IMR-90 (cell line): ENCODE measurements around the gene YPEL5. TPM values are rescaled to one million over a fixed set of nuclear protein-coding genes. Genes with fewer than 3 reads are reported as not detected.

Experiments
- ATAC-seq: fragments of 200-7000 bp; cut with Tn5 transposase; 2 replicates; pipeline ENCODE4 v1.9.1; 2020; ENCODE audit warnings: low read depth, mild to moderate bottlenecking, moderate library complexity
- BruUV-seq: library from RNA; stranded (reverse); fragments of 400-500 nt; replicated peaks from 2 replicates; lab custom pipeline; 2021; lab: Mats Ljungman, UMichigan
- CTCF ChIA-PET: fragments of 300-600 bp; formaldehyde crosslinking; extraction: SDS; loops from one replicate; lab custom pipeline; 2021; ENCODE audit warnings: antibody characterized with exemption; lab: Yijun Ruan, JAX
- POLR2A ChIA-PET: fragments of 300-600 bp; sonication (Branson Sonifier 250); formaldehyde crosslinking; loops from one replicate; lab custom pipeline; 2022; ENCODE audit warnings: antibody characterized with exemption; ENCODE audit not compliant: unreplicated experiment; lab: Charles Lee
- DNase-seq: peaks from one replicate; pipeline ENCODE4 v3.0.0; 2013
- H2AFZ ChIP-seq: replicated peaks from 2 replicates; pipeline ENCODE3; 2013; ENCODE audit warnings: low read length, mild to moderate bottlenecking; ENCODE audit not compliant: poor library complexity
- H2AK5ac ChIP-seq: 2 replicates; pipeline ENCODE4 v1.6.1; 2013; ENCODE audit warnings: low read depth, low read length, inconsistent platforms
- H2AK9ac ChIP-seq: replicated peaks from 2 replicates; pipeline ENCODE3; 2013; ENCODE audit warnings: mild to moderate bottlenecking, low read depth, low read length, moderate library complexity; ENCODE audit not compliant: poor library complexity
- H2BK120ac ChIP-seq: 2 replicates; pipeline ENCODE4 v1.6.1; 2013; ENCODE audit warnings: low read depth, low read length, inconsistent platforms
- H2BK15ac ChIP-seq: 3 replicates; pipeline ENCODE4 v1.6.1; 2013; ENCODE audit warnings: low read depth, low read length, inconsistent platforms
- H2BK20ac ChIP-seq: 2 replicates; pipeline ENCODE4 v1.6.1; 2013; ENCODE audit warnings: low read depth, mild to moderate bottlenecking, inconsistent platforms, low read length, moderate library complexity
- H2BK5ac ChIP-seq: 2 replicates; pipeline ENCODE4 v1.6.1; 2013; ENCODE audit warnings: mild to moderate bottlenecking, low read depth, low read length, inconsistent platforms; ENCODE audit not compliant: poor library complexity, severe bottlenecking
- H3K14ac ChIP-seq: replicated peaks from 2 replicates; pipeline ENCODE4 v1.6.1; 2013; ENCODE audit warnings: low read depth, low read length, inconsistent platforms
- H3K18ac ChIP-seq: 2 replicates; pipeline ENCODE4 v1.6.1; 2013; ENCODE audit warnings: low read depth, low read length, control low read depth
- H3K23ac ChIP-seq: 2 replicates; pipeline ENCODE4 v1.6.1; 2013; ENCODE audit warnings: low read depth, low read length, inconsistent platforms
- H3K27ac ChIP-seq: 2 replicates; pipeline ENCODE4 v1.5.1; 2013; ENCODE audit warnings: mild to moderate bottlenecking, control low read depth, low read length; ENCODE audit not compliant: insufficient read depth
- H3K27me3 ChIP-seq: 2 replicates; pipeline ENCODE4 v1.6.1; 2013; ENCODE audit warnings: low read length; ENCODE audit not compliant: control insufficient read depth, insufficient read depth
- H3K36me3 ChIP-seq: 2 replicates; pipeline ENCODE4 v1.6.1; 2013; ENCODE audit warnings: low read length, mixed read lengths; ENCODE audit not compliant: control insufficient read depth, insufficient read depth
- H3K4ac ChIP-seq: 2 replicates; pipeline ENCODE4 v1.6.1; 2013; ENCODE audit warnings: low read depth, low read length, inconsistent platforms
- H3K4me1 ChIP-seq: 2 replicates; pipeline ENCODE4 v1.6.1; 2013; ENCODE audit warnings: low read length, mixed read lengths; ENCODE audit not compliant: control insufficient read depth, insufficient read depth
- H3K4me2 ChIP-seq: 2 replicates; pipeline ENCODE4 v1.6.1; 2013; ENCODE audit warnings: low read depth, mild to moderate bottlenecking, control low read depth, low read length, moderate library complexity
- H3K4me3 ChIP-seq: 2 replicates; pipeline ENCODE4 v1.5.1; 2013; ENCODE audit warnings: low read depth, mild to moderate bottlenecking, control low read depth, low read length, moderate library complexity; ENCODE audit not compliant: insufficient read depth
- H3K56ac ChIP-seq: 2 replicates; pipeline ENCODE4 v1.6.1; 2013; ENCODE audit warnings: low read length, inconsistent platforms; ENCODE audit not compliant: insufficient read depth; ENCODE audit errors: extremely low read depth
- H3K79me1 ChIP-seq, 2 experiments: 2 replicates each; pipeline ENCODE4 v1.6.1; 2013; ENCODE audit warnings: low read length in 2 of 2, inconsistent platforms in 1 of 2, low read depth in 1 of 2
- H3K9ac ChIP-seq: 2 replicates; pipeline ENCODE4 v1.6.1; 2013; ENCODE audit warnings: low read depth, low read length, control low read depth
- H3K9me1 ChIP-seq: 2 replicates; pipeline ENCODE4 v1.6.1; 2013; ENCODE audit warnings: low read length, inconsistent platforms; ENCODE audit not compliant: insufficient read depth
- H3K9me3 ChIP-seq: 2 replicates; pipeline ENCODE4 v1.6.1; 2013; ENCODE audit warnings: low read length; ENCODE audit not compliant: control insufficient read depth, insufficient read depth
- H4K20me1 ChIP-seq: 2 replicates; pipeline ENCODE4 v1.6.1; 2013; ENCODE audit warnings: low read length, inconsistent platforms; ENCODE audit not compliant: insufficient read depth
- H4K5ac ChIP-seq: 2 replicates; pipeline ENCODE4 v1.6.1; 2013; ENCODE audit warnings: mild to moderate bottlenecking, low read depth, low read length, control low read depth
- H4K8ac ChIP-seq, 2 experiments: 2 replicates each; pipeline ENCODE4 v1.6.1; 2013; ENCODE audit warnings: low read depth in 2 of 2, low read length in 2 of 2, control low read depth in 1 of 2, inconsistent platforms in 1 of 2
- H4K91ac ChIP-seq: 2 replicates; pipeline ENCODE4 v1.6.1; 2013; ENCODE audit warnings: low read depth, low read length, inconsistent platforms; ENCODE audit not compliant: insufficient read depth
- CEBPB ChIP-seq: IDR thresholded peaks from 2 replicates; pipeline ENCODE4 v1.6.1; 2012; ENCODE audit warnings: low read depth, low read length, improper control_type of control experiment
- FOS ChIP-seq: fragments of 150-350 bp; IDR thresholded peaks from 2 replicates; pipeline ENCODE4 v1.6.1; 2016; ENCODE audit warnings: low read depth, low read length
- RAD21 ChIP-seq: IDR thresholded peaks from 2 replicates; pipeline ENCODE4 v1.6.1; 2012; ENCODE audit warnings: low read length, improper control_type of control experiment
- WGBS, 2 experiments: methylation state at CpG; one replicate each; pipeline versions ENCODE4 v1.1.5 to v1.1.7; 2013; ENCODE audit warnings: missing lambda C conversion rate in 2 of 2; ENCODE audit not compliant: insufficient read length in 1 of 2; ENCODE audit errors: extremely low coverage in 2 of 2; 5-methylcytosine and 5-hydroxymethylcytosine counted together
- dilution Hi-C: fragments of 300-500 bp; cut with HindIII; formaldehyde crosslinking; loops from one replicate; pipeline ENCODE4 v1.14.3; 2018; ENCODE audit warnings: low sequenced_read_pairs; ENCODE audit not compliant: unreplicated experiment
- in situ Hi-C: fragments of 300-500 bp; cut with MboI; formaldehyde crosslinking; loops from 3 replicates; pipeline ENCODE4 v1.14.3; 2019; ENCODE audit warnings: low sequenced_read_pairs, inconsistent platforms, mixed read lengths
- intact Hi-C: fragments of 100-400 bp; cut with micrococcal nuclease; formaldehyde crosslinking; loops from 2 replicates; pipeline ENCODE4 v1.10.0; 2022
- polyA plus RNA-seq, 3 experiments: library from polyadenylated mRNA; depleted of rRNA; stranded (reverse); fragments of >200 nt; gene quantifications; 2 replicates each; pipeline ENCODE4 v1.2.3, GENCODE V29; 2012; ENCODE audit warnings: low replicate concordance in 1 of 3
- total RNA-seq: library from RNA; depleted of rRNA; stranded (reverse); fragments of >200 nt; gene quantifications from 2 replicates; pipeline ENCODE4 v1.2.3, GENCODE V29; 2012

The YPEL5 gene
- total and polyA plus RNA-seq, 2 of the 4 experiments (the other 2 are of a cell fraction): 40.7 to 62.6 TPM

GRCh38 chr2:30185178-30185577 is 38.4 kb downstream of the YPEL5 start:
- intact Hi-C loops (no loop called here), dilution Hi-C loops (no loop called here), in situ Hi-C loops (no loop called here)
- no peak for TF ChIP-seq RAD21
- TF ChIP-seq FOS: no peak
- TF ChIP-seq CEBPB: peak; percentile 63; the same call in 1 of the 2 replicates
- Histone ChIP-seq H2BK5ac (no peak overlapping the region), H2AFZ (no peak overlapping the region), H3K4me2 (no peak overlapping the region), H4K5ac (no peak overlapping the region), H2BK20ac (no peak overlapping the region), H3K27me3 (peaks cover 8% of the 10 kb centered on the region), H3K27ac (no peak overlapping the region), H3K4me3 (no peak overlapping the region), H3K18ac (no peak overlapping the region), H4K8ac (no peak overlapping the region), H3K9me1 (no peaks in the 10 kb centered on the region), H3K4me1 (peaks cover 2% of the 10 kb centered on the region; the same call in 1 of the 2 replicates), H3K56ac (no peak overlapping the region), H3K14ac (no peak overlapping the region), H3K36me3 (no peaks in the 10 kb centered on the region), H3K4ac (no peak overlapping the region), H3K9me3 (no peaks in the 10 kb centered on the region), H2BK120ac (no peak overlapping the region), H3K23ac (no peak overlapping the region), H3K79me1 (no peaks in the 10 kb centered on the region), H4K20me1 (no peaks in the 10 kb centered on the region), H2BK15ac (no peak overlapping the region), H4K91ac (no peak overlapping the region), H3K9ac (no peak overlapping the region), H2AK5ac (no peak overlapping the region), H2AK9ac (no peak overlapping the region)
- ATAC-seq: no peak
- ChIA-PET CTCF (no interaction called here), POLR2A (no interaction called here)
- peak; percentile 45 for DNase-seq
- whole genome bisulfite sequencing, 2 experiments: no CpG with 5 or more reads among the region's 4 CpGs
- no TSS peak for BruUV-seq
